Measurements from ENCODE around the gene ITGAL.

ITGAL gene

DNA sequence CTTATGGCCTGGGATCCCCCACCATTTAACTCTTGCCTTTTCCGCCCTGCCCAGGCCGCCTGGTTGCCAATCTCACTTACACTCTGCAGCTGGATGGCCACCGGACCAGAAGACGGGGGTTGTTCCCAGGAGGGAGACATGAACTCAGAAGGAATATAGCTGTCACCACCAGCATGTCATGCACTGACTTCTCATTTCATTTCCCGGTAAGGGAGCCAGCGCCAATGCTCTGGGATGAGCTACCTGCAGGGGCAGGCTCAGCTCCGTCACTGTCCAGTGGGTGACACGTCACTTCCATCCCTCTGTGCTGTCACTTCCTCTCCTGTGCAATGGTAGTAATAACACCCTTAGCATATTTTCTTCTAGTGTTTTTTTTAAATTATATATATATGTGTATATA, 26.7 kb downstream of the ITGAL start:
- no peak overlapping the region for H3K4me2 ChIP-seq (ENCODE audit: low read depth, low read length)
- H3K79me2 ChIP-seq (ENCODE audit: low read length) = no peaks in the 10 kb centered on the region
- no peaks in the 10 kb centered on the region for H3F3A ChIP-seq (ENCODE audit: insufficient read depth, low read length)
- H3K9me3 ChIP-seq (replicated peaks; ENCODE audit: insufficient read depth, low read length) = no peaks in the 10 kb centered on the region
- H3K4me3 ChIP-seq (ENCODE audit: low read length) = no peak overlapping the region
- no peaks in the 10 kb centered on the region for H3K4me1 ChIP-seq (ENCODE audit: low read length)
- H3K27ac ChIP-seq (ENCODE audit: low read length) = no peak overlapping the region
- no peak for DNase-seq
- H2AFZ ChIP-seq (ENCODE audit: low read length) = no peak overlapping the region
- no peak for TF ChIP-seq EZH2 (optimal IDR thresholded peaks at IDR 0.05; ENCODE audit: low read depth, low read length)
- TF ChIP-seq CTCF (IDR thresholded peaks at IDR 0.05; ENCODE audit: low read length) = no peak
- no peak for TF ChIP-seq EZH2phosphoT487 (IDR thresholded peaks at IDR 0.05; ENCODE audit: low read length)
- H3K9me2 ChIP-seq (replicated peaks; ENCODE audit: insufficient read depth, low read length) = no peaks in the 10 kb centered on the region
- H3K27me3 ChIP-seq (replicated peaks; ENCODE audit: insufficient read depth, low read length) = no peaks in the 10 kb centered on the region
- no peaks in the 10 kb centered on the region for H3K36me3 ChIP-seq (replicated peaks; ENCODE audit: insufficient read depth, low read length)
- no peak overlapping the region for H3K9ac ChIP-seq (ENCODE audit: low read length)
- no peaks in the 10 kb centered on the region for H4K20me1 ChIP-seq (ENCODE audit: insufficient read depth, low read length)

DNA sequence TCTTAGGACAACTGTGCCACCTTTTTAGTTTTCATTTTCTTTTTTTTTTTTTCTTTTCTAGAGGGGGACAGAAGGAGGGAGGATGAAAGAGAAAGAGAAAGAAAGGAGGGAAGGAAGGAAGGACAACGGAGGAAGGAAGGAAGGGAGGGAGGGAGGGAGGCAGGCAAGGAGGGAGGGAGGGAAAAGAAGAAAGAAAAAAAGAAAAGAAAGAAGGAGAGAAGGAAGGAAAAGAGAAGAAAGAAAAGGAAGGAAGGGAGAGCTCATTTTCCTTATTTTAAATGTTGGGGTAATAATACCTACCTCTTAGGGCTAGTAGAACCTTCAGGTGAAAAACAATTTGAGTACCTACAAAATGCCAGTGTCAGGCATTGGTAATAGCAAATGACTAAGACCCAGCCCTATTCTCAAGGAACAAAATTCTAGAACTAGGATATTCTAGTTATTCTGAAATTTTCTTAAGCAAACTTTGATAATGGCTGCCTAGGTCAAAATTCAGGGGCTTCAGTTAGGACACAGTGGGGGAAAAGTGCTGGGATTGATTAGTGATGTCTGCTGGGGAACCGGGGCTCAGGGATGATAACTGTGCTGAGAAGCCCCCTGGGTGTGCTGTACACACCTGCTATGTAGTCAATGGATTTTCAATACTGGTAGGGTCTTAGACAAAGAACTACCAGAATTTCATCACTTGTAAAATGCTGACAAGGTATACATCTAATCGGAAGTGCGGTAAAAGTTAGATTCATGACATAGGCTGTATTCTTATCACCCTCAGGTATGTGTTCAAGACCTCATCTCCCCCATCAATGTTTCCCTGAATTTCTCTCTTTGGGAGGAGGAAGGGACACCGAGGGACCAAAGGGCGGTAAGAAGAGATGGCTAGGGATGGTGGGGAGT, 31.1 kb downstream of the ITGAL start:
- Histone ChIP-seq H3K9me3 (replicated peaks; ENCODE audit: insufficient read depth, low read length) (no peaks in the 10 kb centered on the region), H4K20me1 (ENCODE audit: insufficient read depth, low read length) (no peaks in the 10 kb centered on the region), H3K4me3 (ENCODE audit: low read length) (no peak overlapping the region), H3K27ac (ENCODE audit: low read length) (no peak overlapping the region), H3K4me2 (ENCODE audit: low read depth, low read length) (no peak overlapping the region), H3K36me3 (replicated peaks; ENCODE audit: insufficient read depth, low read length) (no peaks in the 10 kb centered on the region), H3K9ac (ENCODE audit: low read length) (no peak overlapping the region), H3K9me2 (replicated peaks; ENCODE audit: insufficient read depth, low read length) (no peaks in the 10 kb centered on the region), H3K79me2 (ENCODE audit: low read length) (no peaks in the 10 kb centered on the region), H3K4me1 (ENCODE audit: low read length) (no peaks in the 10 kb centered on the region), H2AFZ (ENCODE audit: low read length) (no peak overlapping the region), H3F3A (ENCODE audit: insufficient read depth, low read length) (no peaks in the 10 kb centered on the region), H3K27me3 (replicated peaks; ENCODE audit: insufficient read depth, low read length) (no peaks in the 10 kb centered on the region)
- TF ChIP-seq EZH2phosphoT487 (IDR thresholded peaks at IDR 0.05; ENCODE audit: low read length) (no peak), EZH2 (optimal IDR thresholded peaks at IDR 0.05; ENCODE audit: low read depth, low read length) (no peak), CTCF (IDR thresholded peaks at IDR 0.05; ENCODE audit: low read length) (no peak)
- no peak for DNase-seq

DNA sequence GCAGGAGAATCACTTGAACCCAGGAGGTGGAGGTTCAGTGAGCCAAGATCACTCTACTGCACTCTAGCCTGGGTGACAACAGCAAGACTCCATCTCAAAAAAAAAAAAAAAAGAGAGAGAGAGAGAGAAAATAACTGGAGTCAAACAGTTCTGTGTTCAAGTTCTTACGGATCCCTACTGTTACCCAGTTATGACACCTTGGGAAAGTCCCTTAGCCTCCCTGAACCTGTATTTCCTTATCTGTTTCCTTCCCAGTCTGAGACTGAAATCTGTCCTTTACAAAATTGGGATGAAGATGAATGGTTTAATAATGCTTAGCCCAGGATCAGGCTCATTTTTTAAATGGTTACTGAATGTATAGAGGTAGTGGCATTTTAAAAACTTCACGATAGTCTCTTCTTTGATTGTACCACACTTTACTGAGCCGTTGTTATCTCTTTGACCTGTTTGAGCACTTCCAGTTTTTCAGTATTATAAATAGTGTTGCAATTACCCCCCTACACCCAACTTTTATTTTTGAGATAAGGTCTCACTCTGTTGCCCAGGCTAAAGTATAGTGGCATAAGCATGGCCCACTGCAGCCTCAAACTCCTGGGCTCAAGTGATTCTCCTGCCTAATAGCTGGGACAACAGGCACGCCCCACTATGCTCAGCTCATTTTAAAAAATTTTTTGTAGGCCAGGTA, 36.7 kb downstream of the ITGAL start:
- no peaks in the 10 kb centered on the region for H3F3A ChIP-seq (ENCODE audit: insufficient read depth, low read length)
- no peaks in the 10 kb centered on the region for H3K9me3 ChIP-seq (replicated peaks; ENCODE audit: insufficient read depth, low read length)
- no peaks in the 10 kb centered on the region for H3K79me2 ChIP-seq (ENCODE audit: low read length)
- H3K4me1 ChIP-seq (ENCODE audit: low read length) = no peaks in the 10 kb centered on the region
- TF ChIP-seq EZH2phosphoT487 (IDR thresholded peaks at IDR 0.05; ENCODE audit: low read length) (no peak), CTCF (IDR thresholded peaks at IDR 0.05; ENCODE audit: low read length) (no peak), EZH2 (optimal IDR thresholded peaks at IDR 0.05; ENCODE audit: low read depth, low read length) (no peak)
- H4K20me1 ChIP-seq (ENCODE audit: insufficient read depth, low read length) = no peaks in the 10 kb centered on the region
- no peaks in the 10 kb centered on the region for H3K36me3 ChIP-seq (replicated peaks; ENCODE audit: insufficient read depth, low read length)
- no peaks in the 10 kb centered on the region for H3K9me2 ChIP-seq (replicated peaks; ENCODE audit: insufficient read depth, low read length)
- H2AFZ ChIP-seq (ENCODE audit: low read length) = no peak overlapping the region
- H3K27ac ChIP-seq (ENCODE audit: low read length) = no peak overlapping the region
- no peak for DNase-seq
- no peak overlapping the region for H3K4me3 ChIP-seq (ENCODE audit: low read length)
- no peak overlapping the region for H3K4me2 ChIP-seq (ENCODE audit: low read depth, low read length)
- H3K27me3 ChIP-seq (replicated peaks; ENCODE audit: insufficient read depth, low read length) = no peaks in the 10 kb centered on the region
- no peak overlapping the region for H3K9ac ChIP-seq (ENCODE audit: low read length)

Measured in MM.1S (cell line).